OCI-LY7 (cell line): Measurements from ENCODE around the gene XRCC5. TPM values are rescaled to one million over a fixed set of nuclear protein-coding genes. Genes with fewer than 3 reads are reported as not detected.
"Not testable (repeated sequence)": the region's sequence is repeated elsewhere in the genome, so short reads cannot be mapped to it uniquely, and the experiment has no call there.

ENCODE experiments used
- BruUV-seq: library from RNA; stranded (reverse); fragments of 400-500 nt; replicated peaks from 2 replicates; lab custom pipeline; 2021; lab: Mats Ljungman, UMichigan
- CTCF ChIA-PET: fragments of 300-600 bp; sonication (Branson Sonifier 250); formaldehyde crosslinking; loops from one replicate; lab custom pipeline; 2022; ENCODE audit warnings: antibody characterized with exemption; ENCODE audit not compliant: unreplicated experiment; lab: Charles Lee
- POLR2A ChIA-PET: fragments of 300-600 bp; sonication (Branson Sonifier 250); formaldehyde crosslinking; loops from one replicate; lab custom pipeline; 2022; ENCODE audit warnings: antibody characterized with exemption; lab: Charles Lee
- DNase-seq: peaks from one replicate; pipeline ENCODE4 v3.0.0-alpha.2; 2015; ENCODE audit warnings: low spot score
- H2AFZ ChIP-seq: fragments of 200-600 bp; sonication (generic), shearing (Covaris generic); 2 replicates; pipeline ENCODE4 v1.6.1; 2014; ENCODE audit warnings: mild to moderate bottlenecking, antibody characterized with exemption, low read length, moderate library complexity
- H3K27ac ChIP-seq: fragments of 200-600 bp; sonication (generic); 2 replicates; pipeline ENCODE4 v1.5.1; 2014; ENCODE audit warnings: mixed run types, low read depth, mild to moderate bottlenecking, moderate library complexity, low read length, inconsistent platforms; ENCODE audit not compliant: poor library complexity, severe bottlenecking
- H3K36me3 ChIP-seq: fragments of 200-600 bp; sonication (generic); 2 replicates; pipeline ENCODE4 v1.6.1; 2014; ENCODE audit warnings: mild to moderate bottlenecking, antibody characterized with exemption, low read length, moderate library complexity, mixed read lengths; ENCODE audit not compliant: insufficient read depth
- H3K4me1 ChIP-seq: fragments of 200-600 bp; sonication (generic); 2 replicates; pipeline ENCODE4 v1.5.1; 2014; ENCODE audit warnings: mild to moderate bottlenecking, low read length; ENCODE audit not compliant: insufficient read depth, poor library complexity, severe bottlenecking
- H3K4me2 ChIP-seq: fragments of 200-600 bp; sonication (generic); 2 replicates; pipeline ENCODE4 v1.6.1; 2014; ENCODE audit warnings: mild to moderate bottlenecking, low read length
- H3K4me3 ChIP-seq: fragments of 200-600 bp; sonication (generic); 2 replicates; pipeline ENCODE4 v1.5.1; 2014; ENCODE audit warnings: mild to moderate bottlenecking, low read depth, low read length; ENCODE audit not compliant: poor library complexity, severe bottlenecking
- H3K79me2 ChIP-seq: fragments of 200-600 bp; sonication (generic); 2 replicates; pipeline ENCODE4 v1.6.1; 2016; ENCODE audit warnings: low read depth, mild to moderate bottlenecking, low read length, moderate library complexity, mixed read lengths; ENCODE audit not compliant: insufficient read depth
- H3K9me2 ChIP-seq: fragments of 200-600 bp; sonication (generic); 2 replicates; pipeline ENCODE4 v1.6.1; 2016; ENCODE audit warnings: mild to moderate bottlenecking, low read length, mixed read lengths; ENCODE audit not compliant: insufficient read depth
- H3K9me3 ChIP-seq: fragments of 200-600 bp; sonication (generic); 2 replicates; pipeline ENCODE4 v1.6.1; 2014; ENCODE audit warnings: mild to moderate bottlenecking, mixed run types, low read length, mixed read lengths
- H4K20me1 ChIP-seq: fragments of 200-600 bp; sonication (generic); 2 replicates; pipeline ENCODE4 v1.6.1; 2014; ENCODE audit warnings: mild to moderate bottlenecking, antibody characterized with exemption, low read length, moderate library complexity, mixed read lengths; ENCODE audit not compliant: insufficient read depth
- EZH2phosphoT487 ChIP-seq: fragments of 200-600 bp; sonication (generic); IDR thresholded peaks from 2 replicates; pipeline ENCODE4 v1.6.1; 2018; ENCODE audit warnings: low read depth, borderline replicate concordance, mild to moderate bottlenecking, mixed run types, antibody characterized with exemption, low read length, moderate library complexity, mixed read lengths
- intact Hi-C: fragments of 100-400 bp; cut with micrococcal nuclease; formaldehyde crosslinking; loops from one replicate; pipeline ENCODE4 v1.10.0; 2022; ENCODE audit not compliant: unreplicated experiment
- total RNA-seq, 2 experiments: library from RNA; depleted of rRNA in 1 of 2; stranded (reverse); fragments of >200 nt in 1 of 2; shearing (Covaris generic) in 1 of 2; gene quantifications; 2 replicates each; pipeline ENCODE4 v1.2.3, GENCODE V29; 2014 to 2022
- TF ChIP-seq, protein P1 (sequence below): fragments of 200-600 bp; sonication (generic); conservative IDR thresholded peaks from 2 replicates; pipeline ENCODE4 v1.5.1; 2014; ENCODE audit warnings: mild to moderate bottlenecking, antibody characterized with exemption, low read length, moderate library complexity, mixed read lengths

Gene XRCC5
- total RNA-seq, 2 experiments from 2014 or later, result 174 to 344 TPM

DNA sequence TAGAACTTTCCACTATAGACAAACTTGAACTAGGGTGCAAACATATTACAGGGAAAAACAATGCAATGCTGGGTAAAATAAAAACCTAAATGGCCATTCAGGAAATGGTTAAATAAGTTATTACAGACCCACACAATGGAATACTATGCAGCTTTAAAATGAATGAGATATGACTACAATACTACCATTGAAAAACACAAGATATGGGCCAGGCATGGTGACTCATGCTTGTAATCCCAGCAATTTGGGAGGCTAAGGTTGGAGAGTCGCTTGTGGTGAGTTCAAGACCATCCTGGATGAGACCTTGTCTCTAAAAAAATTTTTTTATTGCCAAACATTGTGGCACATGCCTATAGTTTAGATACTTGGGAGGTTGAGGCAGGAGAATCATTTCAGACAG, 34.4 kb upstream of the XRCC5 start:
- Histone ChIP-seq H3K36me3 (no peaks in the 10 kb centered on the region), H3K9me3 (no peaks in the 10 kb centered on the region; the same call in 1 of the 2 replicates), H4K20me1 (no peaks in the 10 kb centered on the region), H3K4me1 (no peaks in the 10 kb centered on the region), H3K4me2 (no peak overlapping the region), H3K9me2 (no peaks in the 10 kb centered on the region), H2AFZ (no peak overlapping the region), H3K79me2 (no peaks in the 10 kb centered on the region), H3K27ac (no peak overlapping the region), H3K4me3 (no peak overlapping the region)
- no TSS peak for BruUV-seq
- ChIA-PET CTCF (no interaction called here), POLR2A (no interaction called here)
- TF ChIP-seq, protein P1, sequence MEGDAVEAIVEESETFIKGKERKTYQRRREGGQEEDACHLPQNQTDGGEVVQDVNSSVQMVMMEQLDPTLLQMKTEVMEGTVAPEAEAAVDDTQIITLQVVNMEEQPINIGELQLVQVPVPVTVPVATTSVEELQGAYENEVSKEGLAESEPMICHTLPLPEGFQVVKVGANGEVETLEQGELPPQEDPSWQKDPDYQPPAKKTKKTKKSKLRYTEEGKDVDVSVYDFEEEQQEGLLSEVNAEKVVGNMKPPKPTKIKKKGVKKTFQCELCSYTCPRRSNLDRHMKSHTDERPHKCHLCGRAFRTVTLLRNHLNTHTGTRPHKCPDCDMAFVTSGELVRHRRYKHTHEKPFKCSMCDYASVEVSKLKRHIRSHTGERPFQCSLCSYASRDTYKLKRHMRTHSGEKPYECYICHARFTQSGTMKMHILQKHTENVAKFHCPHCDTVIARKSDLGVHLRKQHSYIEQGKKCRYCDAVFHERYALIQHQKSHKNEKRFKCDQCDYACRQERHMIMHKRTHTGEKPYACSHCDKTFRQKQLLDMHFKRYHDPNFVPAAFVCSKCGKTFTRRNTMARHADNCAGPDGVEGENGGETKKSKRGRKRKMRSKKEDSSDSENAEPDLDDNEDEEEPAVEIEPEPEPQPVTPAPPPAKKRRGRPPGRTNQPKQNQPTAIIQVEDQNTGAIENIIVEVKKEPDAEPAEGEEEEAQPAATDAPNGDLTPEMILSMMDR, result no peak
- TF ChIP-seq EZH2phosphoT487, result no peak
- intact Hi-C loops, result no loop called here
- no peak for DNase-seq

- H3K36me3 ChIP-seq, result no peaks in the 10 kb centered on the region
- no peak for DNase-seq
- no peak overlapping the region for H3K4me2 ChIP-seq
- H3K4me1 ChIP-seq, result peaks cover 5% of the 10 kb centered on the region
- no TSS peak for BruUV-seq
- intact Hi-C loops, result no loop called here
- no peaks in the 10 kb centered on the region for H4K20me1 ChIP-seq
- H3K9me2 ChIP-seq, result no peaks in the 10 kb centered on the region
- H2AFZ ChIP-seq, result no peak overlapping the region
- ChIA-PET CTCF (no interaction called here), POLR2A (interaction anchor here (0.7 kb wide), 1 partner anchor 37 kb away, joined by 3 read pairs; no protein-coding TSS in a partner anchor)
- no peak overlapping the region for H3K27ac ChIP-seq
- H3K9me3 ChIP-seq, result no peaks in the 10 kb centered on the region; the same call in 1 of the 2 replicates
- no peak for TF ChIP-seq EZH2phosphoT487
- no peak overlapping the region for H3K4me3 ChIP-seq
- H3K79me2 ChIP-seq, result no peaks in the 10 kb centered on the region
Observed at GRCh38 chr2:216075510-216076485, 33.4 kb upstream of the XRCC5 start.

DNA sequence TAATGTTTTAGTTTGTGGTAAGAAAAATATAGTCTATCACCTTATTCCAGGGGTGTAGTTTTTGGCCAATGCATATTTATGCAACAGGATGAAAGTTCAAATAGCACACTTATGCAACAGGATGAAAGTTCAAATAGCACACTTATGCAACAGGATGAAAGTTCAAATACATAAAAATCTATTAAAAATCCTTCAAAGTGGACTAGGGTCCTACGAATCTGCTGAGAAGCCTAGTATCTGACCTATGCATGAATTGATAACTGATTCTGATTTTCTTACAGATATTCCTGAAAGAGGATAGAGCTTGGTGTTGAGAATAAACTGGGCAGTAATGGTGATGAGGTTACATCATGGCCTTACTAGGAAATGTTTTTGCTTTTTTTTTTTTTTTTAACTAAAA, 30.4 kb upstream of the XRCC5 start:
- H3K4me2 ChIP-seq, result no peak overlapping the region
- TF ChIP-seq, protein P1, result no peak
- no peak for TF ChIP-seq EZH2phosphoT487
- H3K79me2 ChIP-seq, result no peaks in the 10 kb centered on the region
- DNase-seq, result no peak
- ChIA-PET CTCF (no interaction called here), POLR2A (no interaction called here)
- H3K9me2 ChIP-seq, result no peaks in the 10 kb centered on the region
- no TSS peak for BruUV-seq
- H3K27ac ChIP-seq, result no peak overlapping the region
- H3K9me3 ChIP-seq, result no peaks in the 10 kb centered on the region
- intact Hi-C loops, result no loop called here
- H2AFZ ChIP-seq, result no peak overlapping the region
- peaks cover 21% of the 10 kb centered on the region for H3K4me1 ChIP-seq
- H3K4me3 ChIP-seq, result no peak overlapping the region
- no peaks in the 10 kb centered on the region for H4K20me1 ChIP-seq
- H3K36me3 ChIP-seq, result no peaks in the 10 kb centered on the region

- H3K4me2 ChIP-seq, H3K27ac ChIP-seq, H3K79me2 ChIP-seq, BruUV-seq, H3K4me3 ChIP-seq, intact Hi-C loops, CTCF ChIA-PET, H3K36me3 ChIP-seq, H4K20me1 ChIP-seq, DNase-seq, H2AFZ ChIP-seq, H3K9me2 ChIP-seq, POLR2A ChIA-PET, H3K9me3 ChIP-seq: not testable (repeated sequence)
- H3K4me1 ChIP-seq, result peaks cover 34% of the 10 kb centered on the region
Observed at GRCh38 chr2:216080048-216080447, 29.1 kb upstream of the XRCC5 start.
